ENCODE data around the gene TSC22D1.

The TSC22D1 gene

DNA sequence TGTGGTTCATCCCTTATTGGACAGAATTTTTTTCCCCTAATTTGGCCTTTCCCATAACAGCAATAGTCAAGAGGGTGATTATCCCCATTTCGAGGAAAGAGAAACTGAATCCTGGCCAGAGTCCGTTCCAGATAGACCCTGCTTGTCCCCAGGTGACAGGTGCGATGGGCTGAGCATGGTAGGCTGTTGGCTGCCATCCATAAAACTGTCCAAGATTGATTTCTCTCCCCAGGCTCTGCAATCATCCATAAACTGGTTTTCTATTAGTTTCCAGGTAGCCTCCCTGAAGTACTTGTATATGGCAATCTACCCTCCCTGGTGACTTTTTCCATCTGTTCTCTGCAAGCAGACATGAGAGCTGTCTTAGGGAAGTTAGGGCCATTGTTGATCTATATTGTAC is 177.1 kb downstream of the TSC22D1 start:
- peaks cover 95% of the 10 kb centered on the region for H3K4me1 Mint-ChIP-seq
- no peak overlapping the region for H3K27ac Mint-ChIP-seq
- no peak for TF ChIP-seq CTCF (IDR thresholded peaks at IDR 0.05)
- H3K27me3 Mint-ChIP-seq (ENCODE audit: low read depth, poor library complexity): peaks cover 4% of the 10 kb centered on the region
- no peak overlapping the region for H3K4me3 Mint-ChIP-seq
- no peaks in the 10 kb centered on the region for H3K9me3 Mint-ChIP-seq
- no peak for DNase-seq
- H3K36me3 Mint-ChIP-seq (ENCODE audit: low read depth): no peaks in the 10 kb centered on the region

DNA sequence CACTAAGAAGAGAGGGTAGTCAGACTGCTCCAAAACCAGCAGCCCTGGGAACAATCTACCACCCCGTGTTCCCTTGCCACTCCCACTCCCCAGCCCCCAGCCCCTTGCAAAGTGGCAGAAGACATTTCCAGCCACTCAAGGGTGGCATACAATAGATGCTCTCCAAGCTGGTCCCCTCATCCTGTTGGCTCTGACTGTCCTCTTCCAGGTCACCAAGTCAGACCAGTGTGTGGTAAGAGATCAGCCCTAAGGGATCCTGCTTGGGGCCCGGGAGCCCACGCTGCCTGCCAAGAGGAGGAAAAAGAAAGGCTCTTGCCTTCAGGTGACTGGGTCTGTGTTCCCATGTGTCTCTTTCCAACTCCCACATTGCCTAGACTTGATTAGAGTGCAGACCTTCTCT is 177.5 kb downstream of the TSC22D1 start:
- no peak for TF ChIP-seq CTCF (IDR thresholded peaks at IDR 0.05)
- Mint-ChIP-seq H3K9me3 (no peaks in the 10 kb centered on the region), H3K36me3 (ENCODE audit: low read depth) (no peaks in the 10 kb centered on the region), H3K4me3 (no peak overlapping the region), H3K4me1 (peaks cover 95% of the 10 kb centered on the region), H3K27me3 (ENCODE audit: low read depth, poor library complexity) (peaks cover 4% of the 10 kb centered on the region), H3K27ac (no peak overlapping the region)
- DNase-seq: no peak

GRCh38 chr13:44397766-44398223 is 178.3 kb downstream of the TSC22D1 start:
- DNase-seq: no peak
- Mint-ChIP-seq H3K4me1 (peaks cover 95% of the 10 kb centered on the region), H3K9me3 (no peaks in the 10 kb centered on the region), H3K4me3 (peak overlapping the region; percentile 56), H3K36me3 (ENCODE audit: low read depth) (no peaks in the 10 kb centered on the region), H3K27me3 (ENCODE audit: low read depth, poor library complexity) (peaks cover 4% of the 10 kb centered on the region), H3K27ac (peak overlapping the region; percentile 97)
- no peak for TF ChIP-seq CTCF (IDR thresholded peaks at IDR 0.05)

DNA sequence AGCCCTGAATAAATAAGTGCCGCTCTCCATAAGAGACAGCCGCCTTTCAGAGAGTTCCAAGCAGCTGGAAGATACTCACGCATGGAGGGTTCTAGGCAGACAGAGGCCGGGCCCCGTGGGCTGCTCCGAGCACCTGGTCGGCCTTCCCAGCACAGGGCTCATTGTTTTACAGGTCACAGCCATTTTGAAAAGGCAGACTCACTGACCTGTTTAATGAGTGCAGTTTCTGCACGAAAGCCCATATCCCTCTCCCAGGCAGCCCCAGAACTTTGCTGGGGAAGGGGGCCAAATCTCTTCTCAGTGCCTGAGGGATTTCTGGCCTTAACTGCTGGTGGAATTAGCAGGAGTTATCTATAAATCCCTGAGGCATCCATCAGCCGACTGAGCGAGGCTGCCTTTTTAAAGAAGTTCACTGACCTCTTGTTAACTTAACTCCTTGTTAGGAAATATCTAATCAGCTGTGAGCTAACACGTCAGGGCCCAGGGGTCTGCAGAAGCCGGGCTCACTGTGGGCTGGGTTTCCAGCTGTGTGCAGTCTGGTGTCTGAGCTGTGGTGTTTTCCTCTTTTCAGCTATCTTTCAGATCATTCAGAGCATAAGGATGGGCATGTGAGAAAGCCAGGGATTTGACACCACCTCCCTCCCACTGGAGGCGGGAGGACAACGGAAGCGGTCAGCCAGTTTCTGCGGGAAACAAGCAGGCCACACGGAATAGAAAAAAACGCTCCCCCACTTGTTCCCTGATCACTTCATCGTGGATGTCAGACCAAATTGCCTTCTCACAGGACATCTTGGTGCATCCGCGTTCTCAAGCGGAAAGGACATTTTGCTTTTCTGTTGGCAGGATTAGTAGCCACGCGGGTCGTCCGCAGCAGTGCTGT is 179.2 kb downstream of the TSC22D1 start:
- Mint-ChIP-seq H3K4me1 (peaks cover 95% of the 10 kb centered on the region), H3K9me3 (no peaks in the 10 kb centered on the region), H3K36me3 (ENCODE audit: low read depth) (no peaks in the 10 kb centered on the region), H3K27ac (peak overlapping the region; percentile 97), H3K27me3 (ENCODE audit: low read depth, poor library complexity) (peaks cover 4% of the 10 kb centered on the region), H3K4me3 (peak overlapping the region; percentile 56)
- TF ChIP-seq CTCF (IDR thresholded peaks at IDR 0.05): no peak
- peak; percentile 33 for DNase-seq

GRCh38 chr13:44395976-44396694 is 180.0 kb downstream of the TSC22D1 start:
- no peak for TF ChIP-seq CTCF (IDR thresholded peaks at IDR 0.05)
- Mint-ChIP-seq H3K9me3 (no peaks in the 10 kb centered on the region), H3K27ac (peak overlapping the region; percentile 97), H3K27me3 (ENCODE audit: low read depth, poor library complexity) (no peaks in the 10 kb centered on the region), H3K4me1 (peaks cover 90% of the 10 kb centered on the region), H3K36me3 (ENCODE audit: low read depth) (no peaks in the 10 kb centered on the region), H3K4me3 (no peak overlapping the region)
- no peak for DNase-seq

Data from nephron progenitor cell (in vitro differentiated cells).